GM12878 (cell line): Measurements from ENCODE around the gene COPS8. TPM values are rescaled to one million over a fixed set of nuclear protein-coding genes. Genes with fewer than 3 reads are reported as not detected.

ENCODE experiments used
- BCLAF1 ChIP-seq: fragments of 450-650 bp; IDR thresholded peaks from 2 replicates; pipeline ENCODE4 v1.6.1; 2017; ENCODE audit warnings: antibody characterized with exemption, mild to moderate bottlenecking, moderate library complexity
- CTCF ChIP-seq, 3 experiments: IDR thresholded peaks in 2 of 3; conservative IDR thresholded peaks in 1 of 3; 2 replicates each; pipeline ENCODE4 v1.5.1; 2011; ENCODE audit warnings: low read depth in 3 of 3, low read length in 3 of 3, mild to moderate bottlenecking in 3 of 3, control low read depth in 2 of 3, moderate library complexity in 2 of 3, inconsistent platforms in 1 of 3, mixed read lengths in 1 of 3; ENCODE audit not compliant: control insufficient read depth in 2 of 3, insufficient read depth in 1 of 3; ENCODE audit errors: extremely low read depth in 1 of 3
- IKZF2 ChIP-seq, 2 experiments: fragments of 450-650 bp; IDR thresholded peaks; 2 replicates each; pipeline ENCODE4 v1.6.1; 2017; ENCODE audit warnings: mild to moderate bottlenecking in 2 of 2, moderate library complexity in 2 of 2
- MTA3 ChIP-seq: IDR thresholded peaks from 2 replicates; pipeline ENCODE4 v1.6.1; 2012; ENCODE audit warnings: low read length, inconsistent platforms, borderline replicate concordance
- NFIC ChIP-seq: IDR thresholded peaks from 2 replicates; pipeline ENCODE4 v1.6.1; 2012; ENCODE audit warnings: low read depth, mild to moderate bottlenecking, inconsistent platforms, low read length, moderate library complexity
- NKRF ChIP-seq: fragments of 450-650 bp; conservative IDR thresholded peaks from 2 replicates; pipeline ENCODE4 v1.6.1; 2017; ENCODE audit warnings: mild to moderate bottlenecking, moderate library complexity
- NR2C2 ChIP-seq: IDR thresholded peaks from 2 replicates; pipeline ENCODE4 v1.6.1; 2011; ENCODE audit warnings: borderline replicate concordance, low read depth; ENCODE audit not compliant: control insufficient read depth, insufficient read length
- RUNX3 ChIP-seq: IDR thresholded peaks from 2 replicates; pipeline ENCODE4 v1.6.1; 2012; ENCODE audit warnings: low read length, inconsistent platforms
- SREBF2 ChIP-seq: IDR thresholded peaks from 2 replicates; pipeline ENCODE4 v1.6.1; 2012; ENCODE audit warnings: mild to moderate bottlenecking, low read length
- ZNF207 ChIP-seq: fragments of 450-650 bp; IDR thresholded peaks from 2 replicates; pipeline ENCODE4 v1.6.1; 2014; ENCODE audit warnings: antibody characterized with exemption, mild to moderate bottlenecking, borderline replicate concordance
- ZSCAN29 ChIP-seq: fragments of 450-650 bp; IDR thresholded peaks from 2 replicates; pipeline ENCODE4 v1.6.1; 2017; ENCODE audit warnings: mild to moderate bottlenecking, moderate library complexity
- polyA plus RNA-seq, 11 experiments: library from polyadenylated mRNA; depleted of rRNA in 4 of 11; unstranded in 6 of 11; stranded (reverse) in 5 of 11; fragments of >200 nt; fragmentation: Nextera tagmentation in 4 of 11; fragmentation: Illumina TruSeq in 1 of 11; extraction: Ambion mirVana in 4 of 11; extraction: Trizol in 1 of 11; gene quantifications; 1 replicate in 1 of 11; 2 replicates in 10 of 11; pipeline versions ENCODE4 v1.2.1 to v1.2.3, GENCODE V29; 2011 to 2016; ENCODE audit warnings: inconsistent platforms in 2 of 11, missing spikeins in 2 of 11, low read depth in 1 of 11
- total RNA-seq, 4 experiments: library from RNA; depleted of rRNA in 3 of 4; stranded (reverse); fragments of >200 nt in 3 of 4; fragmentation: Illumina TruSeq in 1 of 4; extraction: Trizol in 1 of 4; gene quantifications; 2 replicates each; pipeline versions ENCODE4 v1.2.1 to v1.2.3, GENCODE V29; 2013 to 2021

The COPS8 gene
- total and polyA plus RNA-seq, 10 of the 15 experiments (the other 5 are each of a cell fraction or from before 2014, with no cell fraction given), result 44.0 to 134 (median 107) TPM

- no peak for TF ChIP-seq NKRF
- no peak for TF ChIP-seq NR2C2
- no peak for TF ChIP-seq ZSCAN29
- TF ChIP-seq RUNX3, result no peak
- TF ChIP-seq SREBF2, result no peak
- no peak for TF ChIP-seq BCLAF1
- TF ChIP-seq IKZF2 (IDR thresholded peaks at IDR 0.05), result no peak
- TF ChIP-seq ZNF207, result no peak
- TF ChIP-seq MTA3, result no peak
- TF ChIP-seq CTCF (IDR thresholded peaks at IDR 0.05 in 2 of 3, conservative IDR thresholded peaks at IDR 0.05 in 1 of 3; ENCODE audit: control insufficient read depth in 2 of 3, extremely low read depth in 1 of 3, insufficient read depth in 1 of 3, low read depth in 3 of 3, low read length in 3 of 3), result no peak
- TF ChIP-seq NFIC, result no peak
Measured at GRCh38 chr2:237125967-237126366, 40.3 kb downstream of the COPS8 start (continued).
